Activated naive CD8-positive, alpha-beta T cell treated with anti-CD3 and anti-CD28 coated beads for 36 hours (primary cell): ENCODE data around the gene CMTM7. TPM values are rescaled to one million over a fixed set of nuclear protein-coding genes. Genes with fewer than 3 reads are reported as not detected.

Experiments
- DNase-seq: peaks from one replicate; pipeline ENCODE4 v3.0.0; 2021
- H3K27ac Mint-ChIP-seq: one replicate; pipeline ENCODE4 v1.8.0; 2022; ENCODE audit warnings: mild to moderate bottlenecking, moderate library complexity, mixed read lengths
- H3K27me3 Mint-ChIP-seq: one replicate; pipeline ENCODE4 v1.8.0; 2022; ENCODE audit warnings: mild to moderate bottlenecking, mixed read lengths
- H3K36me3 Mint-ChIP-seq: one replicate; pipeline ENCODE4 v1.8.0; 2021; ENCODE audit warnings: mild to moderate bottlenecking, mixed read lengths
- H3K4me1 Mint-ChIP-seq: one replicate; pipeline ENCODE4 v1.8.0; 2021; ENCODE audit warnings: mixed read lengths
- H3K4me3 Mint-ChIP-seq: one replicate; pipeline ENCODE4 v1.8.0; 2022; ENCODE audit warnings: mild to moderate bottlenecking, moderate library complexity, mixed read lengths
- H3K9me3 Mint-ChIP-seq: one replicate; pipeline ENCODE4 v1.8.0; 2022; ENCODE audit warnings: mixed read lengths
- total RNA-seq, 2 experiments: library from RNA; stranded (reverse); gene quantifications; one replicate each; pipeline ENCODE4 v1.2.3, GENCODE V29; 2021

The CMTM7 gene, protein sequence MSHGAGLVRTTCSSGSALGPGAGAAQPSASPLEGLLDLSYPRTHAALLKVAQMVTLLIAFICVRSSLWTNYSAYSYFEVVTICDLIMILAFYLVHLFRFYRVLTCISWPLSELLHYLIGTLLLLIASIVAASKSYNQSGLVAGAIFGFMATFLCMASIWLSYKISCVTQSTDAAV
- 10 to 100 TPM; 39.2 to 39.8 TPM for total RNA-seq

GRCh38 chr3:32391643-32392535, at the start of gene CMTM7:
TSS of gene CMTM7 (plus strand) at chr3:32391853. CDS start at chr3:32391907, 54 bp downstream.
- Mint-ChIP-seq H3K4me3 (peak within 1 kb of the TSS; percentile 90), H3K4me1 (peaks cover 53% of the 10 kb centered on the region), H3K27me3 (no peaks in the 10 kb centered on the region), H3K36me3 (peaks cover 15% of the 10 kb centered on the region), H3K27ac (peak within 1 kb of the TSS; percentile 93), H3K9me3 (no peaks in the 10 kb centered on the region)
- peak; percentile 69 for DNase-seq

- no peaks in the 10 kb centered on the region for H3K36me3 Mint-ChIP-seq
- H3K27ac Mint-ChIP-seq: no peak overlapping the region
- no peaks in the 10 kb centered on the region for H3K9me3 Mint-ChIP-seq
- no peak for DNase-seq
- no peak overlapping the region for H3K4me3 Mint-ChIP-seq
- H3K4me1 Mint-ChIP-seq: peaks cover 17% of the 10 kb centered on the region
- no peaks in the 10 kb centered on the region for H3K27me3 Mint-ChIP-seq
Observed at GRCh38 chr3:32347343-32348125, 44.1 kb upstream of the CMTM7 start.

DNA sequence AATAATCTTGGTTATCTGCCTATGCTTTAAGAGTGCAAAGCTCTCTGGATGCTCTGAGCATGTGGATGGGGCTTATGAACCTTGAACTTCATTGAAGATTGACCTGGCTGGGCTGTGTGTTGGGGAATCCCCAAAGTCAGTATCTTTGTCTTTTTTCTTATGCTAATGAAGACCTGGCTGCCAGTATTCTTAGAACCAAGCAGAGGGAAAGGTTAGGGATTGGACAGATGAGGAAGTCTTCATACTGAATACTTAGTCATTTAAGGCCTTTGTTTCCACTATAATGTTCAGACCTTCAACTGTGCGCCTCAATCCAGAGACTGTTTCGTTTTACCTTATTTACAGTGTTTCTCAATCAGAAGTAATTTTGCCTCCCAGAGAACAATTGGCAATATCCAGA, 42.5 kb upstream of the CMTM7 start:
- H3K4me1 Mint-ChIP-seq: peaks cover 17% of the 10 kb centered on the region
- no peak overlapping the region for H3K27ac Mint-ChIP-seq
- H3K9me3 Mint-ChIP-seq: no peaks in the 10 kb centered on the region
- H3K27me3 Mint-ChIP-seq: no peaks in the 10 kb centered on the region
- DNase-seq: no peak
- H3K4me3 Mint-ChIP-seq: no peak overlapping the region
- H3K36me3 Mint-ChIP-seq: no peaks in the 10 kb centered on the region

DNA sequence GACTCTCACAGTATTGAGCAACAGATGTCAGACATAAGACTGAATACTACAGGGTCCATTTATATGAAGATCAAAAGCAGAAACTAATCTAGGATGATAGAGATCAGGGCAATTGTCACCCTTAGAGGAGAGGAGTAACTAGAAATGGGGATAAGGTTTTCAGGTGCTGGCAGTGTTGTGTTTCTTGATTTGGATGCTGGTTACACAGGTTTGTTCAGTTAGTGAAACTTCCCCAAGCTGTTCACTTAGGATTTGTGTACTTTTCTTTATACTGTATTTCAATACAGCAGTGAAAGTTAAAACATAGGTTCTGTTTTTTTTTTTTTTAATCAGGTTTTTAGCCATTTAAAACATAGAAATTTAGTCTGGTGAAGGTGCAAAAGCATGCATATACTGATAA, 39.1 kb upstream of the CMTM7 start:
- Mint-ChIP-seq H3K27ac (no peak overlapping the region), H3K9me3 (no peaks in the 10 kb centered on the region), H3K36me3 (no peaks in the 10 kb centered on the region), H3K4me3 (no peak overlapping the region), H3K27me3 (no peaks in the 10 kb centered on the region), H3K4me1 (peaks cover 16% of the 10 kb centered on the region)
- no peak for DNase-seq

DNA sequence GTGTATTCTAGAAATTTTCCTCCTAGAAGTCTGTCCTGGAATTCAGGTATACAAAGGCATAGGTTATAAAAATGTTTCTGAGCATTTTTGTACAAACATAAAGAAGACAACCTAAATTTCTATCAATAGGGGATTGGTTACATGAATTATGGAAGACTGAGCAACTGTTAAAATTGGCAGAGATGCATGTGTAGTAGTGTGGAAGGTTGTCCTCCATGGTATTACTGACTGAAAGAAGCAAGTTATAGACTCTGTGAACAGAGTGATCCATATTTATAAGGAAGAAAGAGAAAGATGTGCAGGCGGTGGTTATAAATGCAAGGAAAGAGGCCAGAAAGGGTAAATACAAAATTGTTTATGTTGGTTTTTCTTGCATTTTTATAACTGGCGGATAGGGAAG, 38.3 kb upstream of the CMTM7 start:
- Mint-ChIP-seq H3K4me3 (no peak overlapping the region), H3K36me3 (no peaks in the 10 kb centered on the region), H3K9me3 (no peaks in the 10 kb centered on the region), H3K27me3 (no peaks in the 10 kb centered on the region), H3K4me1 (peaks cover 11% of the 10 kb centered on the region), H3K27ac (no peak overlapping the region)
- DNase-seq: no peak

DNA sequence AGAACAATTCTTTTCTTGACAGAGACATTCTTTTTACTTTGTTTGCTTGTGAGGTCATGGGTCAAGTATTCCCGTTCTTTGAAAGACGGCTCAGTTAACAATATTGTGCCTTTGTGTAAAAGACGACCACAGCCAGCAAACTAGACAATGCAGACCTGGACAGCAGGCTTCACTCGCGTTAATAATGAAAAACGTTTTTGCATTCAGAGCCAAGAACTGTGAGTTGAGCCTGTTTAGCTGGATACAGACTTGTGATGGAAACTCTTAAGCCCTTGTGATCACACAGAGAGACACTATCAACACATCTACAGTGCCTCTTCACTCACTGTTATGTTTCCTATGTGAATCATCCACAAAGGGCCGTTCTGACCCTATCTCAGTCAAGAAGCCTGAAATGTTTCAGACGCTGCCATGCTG, 37.3 kb upstream of the CMTM7 start:
- Mint-ChIP-seq H3K9me3 (no peaks in the 10 kb centered on the region), H3K4me3 (no peak overlapping the region), H3K4me1 (peaks cover 1% of the 10 kb centered on the region), H3K36me3 (no peaks in the 10 kb centered on the region), H3K27ac (no peak overlapping the region), H3K27me3 (no peaks in the 10 kb centered on the region)
- no peak for DNase-seq

GRCh38 chr3:32355751-32356291, 35.8 kb upstream of the CMTM7 start:
- no peak overlapping the region for H3K27ac Mint-ChIP-seq
- H3K9me3 Mint-ChIP-seq: no peaks in the 10 kb centered on the region
- H3K4me3 Mint-ChIP-seq: no peak overlapping the region
- DNase-seq: no peak
- no peaks in the 10 kb centered on the region for H3K27me3 Mint-ChIP-seq
- no peaks in the 10 kb centered on the region for H3K36me3 Mint-ChIP-seq
- H3K4me1 Mint-ChIP-seq: no peaks in the 10 kb centered on the region

- H3K4me3 Mint-ChIP-seq: no peak overlapping the region
- no peak for DNase-seq
- no peak overlapping the region for H3K27ac Mint-ChIP-seq
- no peaks in the 10 kb centered on the region for H3K36me3 Mint-ChIP-seq
- no peaks in the 10 kb centered on the region for H3K27me3 Mint-ChIP-seq
- no peaks in the 10 kb centered on the region for H3K9me3 Mint-ChIP-seq
- no peaks in the 10 kb centered on the region for H3K4me1 Mint-ChIP-seq
Observed at GRCh38 chr3:32359766-32360492, 31.7 kb upstream of the CMTM7 start.

- Mint-ChIP-seq H3K4me3 (no peak overlapping the region), H3K4me1 (no peaks in the 10 kb centered on the region), H3K27me3 (no peaks in the 10 kb centered on the region), H3K36me3 (no peaks in the 10 kb centered on the region), H3K9me3 (no peaks in the 10 kb centered on the region), H3K27ac (no peak overlapping the region)
- DNase-seq: no peak
Observed at GRCh38 chr3:32360493-32360827, 31.2 kb upstream of the CMTM7 start.

- Mint-ChIP-seq H3K9me3 (no peaks in the 10 kb centered on the region), H3K4me1 (peaks cover 18% of the 10 kb centered on the region), H3K36me3 (no peaks in the 10 kb centered on the region), H3K27ac (no peak overlapping the region), H3K4me3 (no peak overlapping the region), H3K27me3 (no peaks in the 10 kb centered on the region)
- no peak for DNase-seq
Observed at GRCh38 chr3:32366638-32367397, 24.8 kb upstream of the CMTM7 start.

- no peaks in the 10 kb centered on the region for H3K27me3 Mint-ChIP-seq
- no peak overlapping the region for H3K4me3 Mint-ChIP-seq
- no peaks in the 10 kb centered on the region for H3K36me3 Mint-ChIP-seq
- no peak for DNase-seq
- H3K27ac Mint-ChIP-seq: no peak overlapping the region
- no peaks in the 10 kb centered on the region for H3K9me3 Mint-ChIP-seq
- H3K4me1 Mint-ChIP-seq: peaks cover 24% of the 10 kb centered on the region
Observed at GRCh38 chr3:32367442-32367841, 24.2 kb upstream of the CMTM7 start.

DNA sequence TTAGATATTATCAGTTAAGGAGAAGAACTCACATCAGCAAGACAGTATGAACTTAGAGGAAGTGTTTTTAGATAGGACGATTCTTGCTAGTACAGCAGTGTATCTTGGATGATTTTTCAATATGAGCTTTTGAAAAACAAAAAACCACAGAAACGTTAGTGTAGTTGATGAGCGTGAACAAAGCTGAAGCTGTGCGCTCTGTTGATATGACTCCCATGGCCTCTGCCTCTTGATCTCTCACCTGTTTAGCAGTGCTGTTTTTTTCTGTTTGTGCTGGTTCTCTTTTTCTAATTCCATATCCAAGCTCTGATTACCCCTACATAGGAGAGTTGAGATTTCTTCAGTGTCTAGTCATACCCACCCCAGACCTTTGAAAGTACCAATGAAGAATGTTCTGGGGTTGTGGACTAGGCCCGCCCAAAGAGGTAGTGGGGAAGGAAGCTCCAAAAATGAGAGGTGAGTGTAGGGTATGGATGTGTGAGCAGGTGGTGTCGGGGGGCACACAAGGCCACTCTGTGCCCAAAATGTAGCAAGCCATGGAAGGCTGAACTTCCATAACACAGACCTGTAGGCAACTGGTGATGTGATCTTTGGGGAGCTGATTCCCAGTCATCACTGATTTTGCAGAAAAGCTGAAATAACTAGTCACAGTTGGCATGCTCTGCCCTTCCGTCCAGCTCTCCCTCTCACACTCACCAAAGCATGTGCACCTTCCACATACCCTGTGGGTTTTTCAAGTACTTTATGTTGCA, 20.0 kb upstream of the CMTM7 start:
- H3K4me1 Mint-ChIP-seq: peaks cover 35% of the 10 kb centered on the region
- no peaks in the 10 kb centered on the region for H3K36me3 Mint-ChIP-seq
- DNase-seq: no peak
- no peaks in the 10 kb centered on the region for H3K9me3 Mint-ChIP-seq
- no peaks in the 10 kb centered on the region for H3K27me3 Mint-ChIP-seq
- peak overlapping the region; percentile 72 for H3K27ac Mint-ChIP-seq
- no peak overlapping the region for H3K4me3 Mint-ChIP-seq

DNA sequence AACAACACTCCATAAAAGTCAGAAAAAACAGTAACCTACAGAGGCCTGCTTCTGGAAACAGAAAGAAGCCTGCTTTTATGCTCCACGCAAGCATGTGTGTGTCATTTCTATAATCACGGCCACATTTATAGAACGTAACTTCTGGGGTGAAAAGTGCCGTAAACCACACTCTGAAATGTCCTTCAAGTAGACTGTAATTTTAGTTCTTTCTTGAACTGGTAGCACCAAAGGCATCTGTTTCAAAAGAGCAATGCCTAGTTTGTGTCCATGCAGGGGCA, 19.5 kb upstream of the CMTM7 start:
- no peak overlapping the region for H3K4me3 Mint-ChIP-seq
- H3K9me3 Mint-ChIP-seq: no peaks in the 10 kb centered on the region
- H3K4me1 Mint-ChIP-seq: peaks cover 29% of the 10 kb centered on the region
- peak overlapping the region; percentile 72 for H3K27ac Mint-ChIP-seq
- DNase-seq: no peak
- no peaks in the 10 kb centered on the region for H3K36me3 Mint-ChIP-seq
- H3K27me3 Mint-ChIP-seq: no peaks in the 10 kb centered on the region

DNA sequence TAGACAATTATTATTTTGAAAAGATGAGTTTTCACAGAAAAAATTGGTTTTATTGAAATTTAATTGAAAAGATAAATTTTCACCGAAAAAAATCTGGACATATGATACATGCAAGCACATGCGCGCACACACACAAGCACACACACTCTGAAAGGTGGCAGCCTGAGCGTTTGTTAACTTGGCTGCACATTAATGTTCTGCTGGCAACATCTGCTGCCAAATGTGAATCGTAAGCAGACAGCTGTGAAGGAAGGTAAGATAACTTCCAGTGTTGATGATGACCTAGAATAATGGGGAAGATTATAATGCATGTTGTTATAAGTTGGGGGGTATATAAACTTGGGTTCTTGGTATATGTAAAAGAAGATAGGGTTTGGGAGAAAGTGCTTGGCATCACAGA, 18.4 kb upstream of the CMTM7 start:
- Mint-ChIP-seq H3K27ac (no peak overlapping the region), H3K36me3 (no peaks in the 10 kb centered on the region), H3K4me3 (no peak overlapping the region), H3K4me1 (peaks cover 28% of the 10 kb centered on the region), H3K27me3 (no peaks in the 10 kb centered on the region), H3K9me3 (no peaks in the 10 kb centered on the region)
- no peak for DNase-seq
